SK-N-SH treated with all-trans-retinoic acid at 6 μM for 48 hours (cell line): Measurements from ENCODE around the gene MIA2.

Source experiments
- ATAC-seq: fragments of 200-7000 bp; cut with Tn5 transposase; 3 replicates; pipeline ENCODE4 v1.9.1; 2020; ENCODE audit warnings: mild to moderate bottlenecking, moderate library complexity
- ARNTL ChIP-seq: fragments of 450-650 bp; formaldehyde crosslinking; IDR thresholded peaks from 2 replicates; pipeline ENCODE4 v1.5.0; 2020; ENCODE audit warnings: low read depth, mild to moderate bottlenecking, moderate library complexity, borderline replicate concordance
- BACH2 ChIP-seq: fragments of 250-450 bp; sonication (Bioruptor Pico); IDR thresholded peaks from 2 replicates; pipeline ENCODE4 v1.9.0; 2021; ENCODE audit warnings: mild to moderate bottlenecking, borderline replicate concordance
- CREB5 ChIP-seq: fragments of 250-450 bp; sonication (Bioruptor Pico); IDR thresholded peaks from 2 replicates; pipeline ENCODE4 v1.5.1; 2020; ENCODE audit warnings: low read depth, mild to moderate bottlenecking, moderate library complexity
- CSDC2 ChIP-seq: fragments of 250-450 bp; sonication (Bioruptor Pico); IDR thresholded peaks from 2 replicates; pipeline ENCODE4 v1.5.0; 2020; ENCODE audit warnings: mild to moderate bottlenecking, moderate library complexity
- CSRNP3 ChIP-seq: fragments of 250-450 bp; sonication (Bioruptor Pico); IDR thresholded peaks from 2 replicates; pipeline ENCODE4 v1.5.1; 2021; ENCODE audit warnings: mild to moderate bottlenecking, moderate library complexity
- ESRRG ChIP-seq: fragments of 250-450 bp; sonication (Bioruptor Pico); IDR thresholded peaks from 2 replicates; pipeline ENCODE4 v1.6.1; 2021; ENCODE audit warnings: mild to moderate bottlenecking
- GLIS3 ChIP-seq: fragments of 250-450 bp; sonication (Bioruptor Pico); IDR thresholded peaks from 2 replicates; pipeline ENCODE4 v1.5.0; 2020; ENCODE audit warnings: mild to moderate bottlenecking, moderate library complexity
- OSR1 ChIP-seq: fragments of 250-450 bp; sonication (Bioruptor Pico); IDR thresholded peaks from 2 replicates; pipeline ENCODE4 v1.8.0; 2022; ENCODE audit warnings: moderate library complexity, mild to moderate bottlenecking, inconsistent platforms
- PATZ1 ChIP-seq: fragments of 250-450 bp; sonication (Bioruptor Pico); IDR thresholded peaks from 2 replicates; pipeline ENCODE4 v1.8.0; 2020; ENCODE audit warnings: mild to moderate bottlenecking, moderate library complexity, borderline replicate concordance
- POU6F1 ChIP-seq: fragments of 250-450 bp; sonication (Bioruptor Pico); IDR thresholded peaks from 2 replicates; pipeline ENCODE4 v1.8.0; 2021; ENCODE audit warnings: low read depth, mild to moderate bottlenecking, moderate library complexity, borderline replicate concordance
- PPARA ChIP-seq: fragments of 250-450 bp; sonication (Bioruptor Pico); IDR thresholded peaks from 2 replicates; pipeline ENCODE4 v1.5.0; 2020; ENCODE audit warnings: mild to moderate bottlenecking, borderline replicate concordance
- RARB ChIP-seq: fragments of 250-450 bp; sonication (Bioruptor Pico); IDR thresholded peaks from 2 replicates; pipeline ENCODE4 v1.8.0; 2021; ENCODE audit warnings: mild to moderate bottlenecking, moderate library complexity
- TCF4 ChIP-seq: fragments of 250-450 bp; sonication (Bioruptor Pico); IDR thresholded peaks from 2 replicates; pipeline ENCODE4 v1.8.0; 2021; ENCODE audit warnings: mild to moderate bottlenecking, moderate library complexity, borderline replicate concordance
- TOX ChIP-seq: fragments of 250-450 bp; sonication (Bioruptor Pico); IDR thresholded peaks from 2 replicates; pipeline ENCODE4 v1.8.0; 2021; ENCODE audit warnings: mild to moderate bottlenecking, moderate library complexity, borderline replicate concordance
- TSHZ2 ChIP-seq: fragments of 250-450 bp; sonication (Bioruptor Pico); IDR thresholded peaks from 2 replicates; pipeline ENCODE4 v1.5.0; 2020; ENCODE audit warnings: mild to moderate bottlenecking, moderate library complexity
- ZC3H10 ChIP-seq: fragments of 250-450 bp; sonication (Bioruptor Pico); IDR thresholded peaks from 2 replicates; pipeline ENCODE4 v1.5.1; 2021; ENCODE audit warnings: mild to moderate bottlenecking, moderate library complexity
- ZFP3 ChIP-seq: fragments of 250-450 bp; sonication (Bioruptor Pico); IDR thresholded peaks from 2 replicates; pipeline ENCODE4 v1.5.0; 2020; ENCODE audit warnings: mild to moderate bottlenecking, moderate library complexity
- ZFP30 ChIP-seq: fragments of 450-650 bp; formaldehyde crosslinking; IDR thresholded peaks from 2 replicates; pipeline ENCODE4 v1.5.0; 2022; ENCODE audit warnings: mild to moderate bottlenecking, moderate library complexity
- ZNF565 ChIP-seq: fragments of 450-650 bp; formaldehyde crosslinking; conservative IDR thresholded peaks from 2 replicates; pipeline ENCODE4 v1.5.0; 2020; ENCODE audit warnings: low read depth, mild to moderate bottlenecking, moderate library complexity
- ZNF70 ChIP-seq: fragments of 450-650 bp; formaldehyde crosslinking; IDR thresholded peaks from 2 replicates; pipeline ENCODE4 v1.5.0; 2020; ENCODE audit warnings: mild to moderate bottlenecking, moderate library complexity

Gene MIA2

GRCh38 chr14:39316830-39317553 lies 83.3 kb downstream of the MIA2 start:
- TF ChIP-seq POU6F1 (CRISPR knock-in tag) = no peak
- no peak for ATAC-seq

GRCh38 chr14:39318574-39318973 lies 84.9 kb downstream of the MIA2 start:
- TF ChIP-seq ZNF70 (no peak), TCF4 (CRISPR knock-in tag) (no peak), TSHZ2 (CRISPR knock-in tag) (no peak), ARNTL (CRISPR knock-in tag) (no peak), BACH2 (no peak), ZC3H10 (no peak)
- TF ChIP-seq, all 23 proteins: peak for 0
- no peak for ATAC-seq

- no peak for ATAC-seq
- TF ChIP-seq CREB5 (CRISPR knock-in tag) (no peak), ZFP30 (no peak), PPARA (CRISPR knock-in tag) (no peak), ZFP3 (CRISPR knock-in tag) (no peak), PATZ1 (no peak), TOX (CRISPR knock-in tag) (no peak), CSDC2 (no peak), OSR1 (CRISPR knock-in tag) (no peak), BACH2 (no peak), ESRRG (no peak), TCF4 (CRISPR knock-in tag) (no peak), POU6F1 (CRISPR knock-in tag) (no peak)
- TF ChIP-seq, all 23 proteins: peak for 0
Observed at GRCh38 chr14:39319381-39319780, 85.7 kb downstream of the MIA2 start.

- ATAC-seq = no peak
- TF ChIP-seq RARB (CRISPR knock-in tag) = no peak
- no peak for TF ChIP-seq ESRRG
- no peak for TF ChIP-seq ZNF565 (CRISPR knock-in tag)
- no peak for TF ChIP-seq ARNTL (CRISPR knock-in tag)
- TF ChIP-seq GLIS3 (CRISPR knock-in tag) = no peak
- no peak for TF ChIP-seq CSRNP3
- no peak for TF ChIP-seq OSR1 (CRISPR knock-in tag)
- TF ChIP-seq POU6F1 (CRISPR knock-in tag) = no peak
- no peak for TF ChIP-seq ZFP3 (CRISPR knock-in tag)
- no peak for TF ChIP-seq BACH2
- TF ChIP-seq TCF4 (CRISPR knock-in tag) = no peak
- no peak for TF ChIP-seq CSDC2
- TF ChIP-seq TOX (CRISPR knock-in tag) = no peak
- TF ChIP-seq ZC3H10 = no peak
- TF ChIP-seq, all 23 proteins: peak for 0
Observed at GRCh38 chr14:39320318-39320717, 86.6 kb downstream of the MIA2 start.
